Esophagus squamous epithelium (tissue), 4 donors: ENCODE measurements around the gene XRCC3.

Experiments used
- POLR2A ChIP-seq, 4 donors: fragments of 450-650 bp; IDR thresholded peaks; one replicate each; pipeline ENCODE4 v1.6.1; 2017; ENCODE audit warnings: antibody characterized with exemption in 4 of 4, mild to moderate bottlenecking in 4 of 4, moderate library complexity in 3 of 4
- TF ChIP-seq, protein P1 (sequence below), 6 experiments: fragments of 450-650 bp in 4 of 6; fragments of 200-600 bp in 2 of 6; sonication (generic) in 2 of 6; IDR thresholded peaks; one replicate each; pipeline ENCODE4 v1.5.1; 2016 to 2019; ENCODE audit warnings: antibody characterized with exemption in 6 of 6, mild to moderate bottlenecking in 4 of 6, moderate library complexity in 4 of 6

DNA sequence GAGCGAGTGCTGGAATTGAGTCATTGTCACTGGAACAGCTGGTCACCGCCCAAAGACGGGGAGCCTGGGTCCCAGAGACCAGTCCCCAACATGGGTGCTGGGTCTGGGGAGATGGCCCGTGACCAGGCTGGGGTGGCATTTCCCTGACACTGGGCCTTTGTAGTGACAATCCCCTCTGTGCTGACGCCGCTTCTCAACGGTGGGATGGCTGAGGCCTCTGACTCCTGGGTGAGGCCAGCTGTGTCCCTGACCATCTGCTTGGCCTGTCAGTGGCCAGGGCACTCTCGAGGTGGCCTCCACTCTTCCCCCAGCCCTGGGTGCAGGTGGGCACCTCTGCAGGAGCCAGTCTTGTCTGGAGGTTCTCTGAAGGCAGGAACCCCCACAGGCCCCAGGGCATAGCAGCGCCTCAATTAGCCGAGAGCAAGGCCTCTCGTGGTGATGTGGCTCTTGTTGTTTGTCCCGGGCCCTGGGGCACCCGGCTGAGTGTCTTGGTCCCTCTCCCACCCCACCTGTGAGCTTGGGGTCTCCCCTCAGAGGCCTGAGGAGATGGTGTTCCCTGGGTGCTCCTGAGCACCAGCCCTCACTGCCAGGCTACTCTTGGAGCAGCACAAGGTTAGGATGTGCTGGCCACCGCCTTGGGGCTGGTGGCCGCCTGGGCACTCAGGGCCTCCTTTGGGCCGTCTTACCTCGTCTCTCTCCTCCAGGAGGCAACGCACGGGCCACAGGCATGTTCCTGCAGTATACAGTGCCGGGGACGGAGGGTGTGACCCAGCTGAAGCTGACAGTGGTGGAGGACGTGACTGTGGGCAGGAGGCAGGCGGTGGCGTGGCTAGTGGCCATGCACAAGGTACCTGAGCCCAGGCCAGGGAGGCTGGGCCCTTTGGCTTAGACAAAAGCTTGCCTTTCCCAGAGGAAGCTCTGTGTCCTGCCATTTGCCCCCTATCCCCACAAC lies 16.9 kb upstream of the XRCC3 start:
- TF ChIP-seq, protein P1, sequence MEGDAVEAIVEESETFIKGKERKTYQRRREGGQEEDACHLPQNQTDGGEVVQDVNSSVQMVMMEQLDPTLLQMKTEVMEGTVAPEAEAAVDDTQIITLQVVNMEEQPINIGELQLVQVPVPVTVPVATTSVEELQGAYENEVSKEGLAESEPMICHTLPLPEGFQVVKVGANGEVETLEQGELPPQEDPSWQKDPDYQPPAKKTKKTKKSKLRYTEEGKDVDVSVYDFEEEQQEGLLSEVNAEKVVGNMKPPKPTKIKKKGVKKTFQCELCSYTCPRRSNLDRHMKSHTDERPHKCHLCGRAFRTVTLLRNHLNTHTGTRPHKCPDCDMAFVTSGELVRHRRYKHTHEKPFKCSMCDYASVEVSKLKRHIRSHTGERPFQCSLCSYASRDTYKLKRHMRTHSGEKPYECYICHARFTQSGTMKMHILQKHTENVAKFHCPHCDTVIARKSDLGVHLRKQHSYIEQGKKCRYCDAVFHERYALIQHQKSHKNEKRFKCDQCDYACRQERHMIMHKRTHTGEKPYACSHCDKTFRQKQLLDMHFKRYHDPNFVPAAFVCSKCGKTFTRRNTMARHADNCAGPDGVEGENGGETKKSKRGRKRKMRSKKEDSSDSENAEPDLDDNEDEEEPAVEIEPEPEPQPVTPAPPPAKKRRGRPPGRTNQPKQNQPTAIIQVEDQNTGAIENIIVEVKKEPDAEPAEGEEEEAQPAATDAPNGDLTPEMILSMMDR (IDR thresholded peaks at IDR 0.05) = no peak
- TF ChIP-seq POLR2A (IDR thresholded peaks at IDR 0.05) = no peak
